HG03558 (cell line): ENCODE measurements around the gene GIT2.
"Not testable (repeated sequence)": the region's sequence is repeated elsewhere in the genome, so short reads cannot be mapped to it uniquely, and the experiment has no call there.

ENCODE experiments used
- ATAC-seq: cut with Tn5 transposase; IDR thresholded peaks from one replicate; pipeline ENCODE4 v1.9.1; 2021; ENCODE audit warnings: moderate number of reproducible peaks; ENCODE audit not compliant: unreplicated experiment; ENCODE audit errors: extremely low read depth

GIT2 gene

DNA sequence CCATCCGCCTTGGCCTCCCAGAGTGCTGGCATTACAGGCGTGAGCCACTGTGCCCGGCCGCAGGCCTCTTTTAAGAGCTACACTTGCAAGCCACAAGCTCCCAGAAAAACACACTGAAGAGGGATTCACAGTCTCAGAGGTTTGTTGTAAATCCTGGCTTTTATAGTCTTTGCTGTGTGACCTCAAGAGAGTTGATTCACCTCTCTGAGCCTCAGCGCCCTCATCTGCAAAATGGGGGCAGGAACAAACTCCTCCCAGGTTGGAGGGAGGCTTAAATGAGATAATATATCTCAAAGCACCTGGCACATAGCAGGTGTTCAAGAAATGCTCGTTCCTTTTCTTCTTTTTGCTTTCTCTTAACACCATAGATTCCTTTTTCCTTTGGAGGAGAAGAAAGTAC is 100.0 kb downstream of the GIT2 start:
- ATAC-seq, result no peak

DNA sequence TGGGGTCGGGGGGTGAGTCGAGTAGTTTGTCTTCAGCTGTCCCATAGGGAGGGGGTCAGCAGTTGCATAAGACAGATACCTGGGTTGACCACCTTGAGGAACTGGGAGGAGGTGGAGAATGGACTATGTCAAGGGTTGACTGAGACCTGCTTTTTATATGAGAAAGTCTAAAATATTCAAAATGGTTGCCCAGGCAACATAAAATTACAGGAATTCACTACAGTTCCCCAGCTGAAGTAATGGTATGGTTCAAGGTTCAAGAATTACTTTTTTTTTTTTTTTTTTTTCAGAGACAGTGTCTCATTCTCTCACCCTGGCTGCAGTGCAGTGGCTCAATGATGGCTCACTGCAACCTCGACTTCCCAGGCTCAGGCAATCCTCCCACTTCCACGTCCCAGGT is 101.2 kb downstream of the GIT2 start:
- no peak for ATAC-seq

DNA sequence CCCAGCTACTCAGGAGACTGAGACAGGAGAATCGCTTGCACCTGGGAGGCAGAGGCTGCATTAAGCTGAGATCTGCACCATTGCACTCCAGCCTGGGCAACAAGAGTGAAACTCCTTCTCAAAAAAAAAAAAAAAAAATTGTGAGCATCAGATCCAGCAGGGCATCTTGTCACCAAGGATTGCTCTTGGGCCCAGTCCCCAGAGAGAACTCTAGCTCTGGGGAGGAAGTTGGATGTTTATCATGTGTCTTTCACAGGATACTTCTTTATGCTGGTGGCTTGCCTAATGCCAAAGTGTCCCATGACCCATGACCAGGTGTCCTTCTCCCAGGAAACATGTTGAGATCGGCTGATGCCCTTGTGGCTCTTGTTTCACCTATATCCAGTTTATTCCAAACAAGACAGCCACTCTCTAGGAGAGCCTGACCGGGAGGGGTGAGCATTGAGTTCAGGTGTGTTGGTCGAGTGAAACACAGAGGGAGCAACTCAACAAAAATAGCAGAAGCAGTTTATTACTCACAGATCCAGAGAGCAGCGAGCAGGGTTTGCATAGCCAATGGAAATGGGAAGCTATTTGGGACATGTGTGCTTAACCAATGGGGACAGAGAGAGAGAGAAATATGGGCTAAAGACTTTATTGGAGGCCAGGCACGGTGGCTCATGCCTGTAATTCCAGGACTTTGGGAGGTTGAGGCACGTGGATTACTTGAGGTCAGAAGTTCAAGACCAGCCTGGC is 102.7 kb downstream of the GIT2 start:
- ATAC-seq, result no peak

DNA sequence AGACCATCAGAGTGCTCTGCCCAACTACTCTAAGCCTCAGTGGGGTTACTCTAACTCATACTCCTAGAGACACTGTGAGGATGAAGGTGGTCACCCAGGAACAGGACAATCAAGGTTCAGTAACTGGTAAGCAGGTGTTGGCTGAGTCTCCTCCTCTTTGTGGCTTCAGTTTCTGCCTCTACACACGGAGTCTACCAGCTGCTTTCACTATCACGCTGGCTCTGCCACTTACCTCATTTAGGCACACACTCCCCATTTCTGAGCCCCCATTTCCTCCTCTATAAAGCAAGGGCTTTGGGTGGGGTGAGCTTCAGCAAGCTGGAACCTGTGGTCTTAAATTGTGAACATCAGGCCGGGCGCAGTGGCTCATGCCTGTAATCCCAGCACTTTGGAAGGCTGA is 103.4 kb downstream of the GIT2 start:
- no peak for ATAC-seq

DNA sequence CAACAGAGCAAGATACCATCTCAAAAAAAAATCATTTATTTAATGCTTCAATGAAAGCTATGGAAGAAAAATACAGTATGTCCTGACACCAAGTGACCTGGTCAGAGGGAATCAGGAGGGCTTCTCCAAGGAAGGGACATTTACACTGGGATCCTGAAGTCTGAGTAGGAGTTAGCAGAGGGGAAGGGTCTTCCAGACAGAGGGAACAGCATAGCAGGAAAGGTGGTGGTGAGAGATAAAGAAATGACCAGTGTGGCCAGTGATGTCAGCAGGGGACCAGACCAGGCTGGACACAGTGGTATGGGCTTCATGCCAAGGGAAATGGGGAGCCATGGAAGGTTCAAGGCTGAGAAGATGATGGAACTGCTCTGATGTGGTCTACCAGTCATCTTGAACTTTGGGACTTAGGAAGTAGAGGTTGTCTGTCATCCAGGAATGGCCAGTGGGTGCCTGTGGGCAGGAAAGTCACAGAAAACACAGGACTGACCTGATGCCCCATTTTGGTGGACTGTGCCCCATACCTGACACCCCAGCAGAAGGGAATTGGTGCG is 103.9 kb downstream of the GIT2 start:
- no peak for ATAC-seq

DNA sequence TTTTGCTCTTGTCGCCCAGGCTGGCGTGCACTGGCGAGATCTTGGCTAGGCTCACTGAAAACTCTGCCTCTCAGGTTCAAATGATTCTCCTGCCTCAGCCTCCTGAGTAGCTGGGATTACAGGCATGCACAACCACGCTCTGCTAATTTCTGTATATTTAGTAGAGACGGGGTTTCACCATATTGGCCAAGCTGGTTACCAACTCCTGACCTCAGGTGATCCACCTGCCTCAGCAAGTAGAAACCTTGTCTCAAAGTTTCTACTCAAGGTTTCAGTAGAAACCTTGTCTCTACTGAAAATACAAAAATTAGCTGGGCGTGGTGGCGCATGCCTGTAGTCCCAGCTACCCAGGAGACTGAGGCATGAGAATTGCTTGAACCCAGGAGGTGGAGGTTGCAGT is 104.4 kb downstream of the GIT2 start:
- ATAC-seq, result not testable (repeated sequence)

DNA sequence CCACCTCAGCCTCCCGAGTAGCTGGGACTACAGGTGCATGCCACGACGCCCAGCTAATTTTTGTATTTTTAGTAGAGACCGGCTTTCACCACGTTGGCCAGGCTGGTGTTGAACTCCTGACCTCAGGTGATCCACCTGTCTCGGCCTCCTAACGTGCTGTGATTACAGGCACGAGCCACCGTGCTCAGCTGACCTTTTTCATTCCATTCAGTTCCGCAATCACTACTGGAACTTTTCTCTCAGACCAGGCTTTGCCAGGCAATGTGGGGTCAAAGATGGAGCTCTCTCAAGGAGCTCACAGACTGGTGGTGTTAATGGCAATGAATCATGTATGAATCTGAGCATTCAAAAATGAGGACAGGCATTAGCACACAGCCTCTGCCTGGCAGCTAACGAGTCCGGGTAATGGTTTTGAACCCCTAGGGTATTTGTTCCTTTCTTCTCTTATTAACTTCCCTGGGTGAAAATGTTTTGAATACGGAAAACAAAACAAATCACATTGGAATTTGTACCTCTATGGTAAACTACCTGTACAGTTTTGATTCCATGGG is 105.5 kb downstream of the GIT2 start:
- no peak for ATAC-seq

DNA sequence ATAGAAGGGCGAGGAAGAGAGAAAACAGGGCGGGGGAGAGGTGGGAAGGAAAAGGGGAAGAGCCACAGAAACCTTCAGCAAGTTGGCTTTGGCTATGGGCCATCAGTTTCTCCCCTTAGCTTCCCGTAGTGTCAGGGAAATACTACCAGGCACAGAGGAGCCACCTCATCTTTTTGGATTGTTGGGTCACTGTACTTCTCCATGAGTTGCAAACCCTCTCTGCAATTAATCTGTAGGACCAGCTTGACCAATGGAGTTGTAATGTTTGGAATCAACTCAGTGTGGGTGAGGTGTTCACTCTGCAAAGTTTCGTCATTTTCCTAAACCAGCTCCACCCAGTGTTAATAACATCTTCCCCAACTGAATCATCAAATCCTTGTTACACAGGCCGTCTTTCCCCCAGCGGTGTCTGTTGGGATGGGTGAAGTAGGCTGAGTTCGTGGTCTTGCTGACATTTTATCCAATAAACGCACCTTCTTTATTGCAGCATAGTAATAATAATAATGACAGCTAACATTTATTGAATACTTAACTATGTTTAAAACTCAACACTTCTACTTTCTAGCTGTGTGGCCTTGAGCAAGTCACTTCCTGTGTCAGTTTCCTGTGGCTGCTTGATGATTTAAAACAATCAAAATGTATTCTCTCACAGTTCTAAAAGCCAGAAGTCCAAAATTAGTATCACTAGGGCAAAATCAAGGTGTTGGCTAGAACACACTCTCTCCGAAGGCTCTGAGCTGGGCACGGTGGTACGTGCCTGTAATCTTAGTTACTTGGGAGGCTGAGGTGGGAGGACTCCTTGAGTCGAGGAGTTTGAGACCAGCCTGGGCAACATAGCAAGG is 107.8 kb downstream of the GIT2 start:
- ATAC-seq, result no peak

DNA sequence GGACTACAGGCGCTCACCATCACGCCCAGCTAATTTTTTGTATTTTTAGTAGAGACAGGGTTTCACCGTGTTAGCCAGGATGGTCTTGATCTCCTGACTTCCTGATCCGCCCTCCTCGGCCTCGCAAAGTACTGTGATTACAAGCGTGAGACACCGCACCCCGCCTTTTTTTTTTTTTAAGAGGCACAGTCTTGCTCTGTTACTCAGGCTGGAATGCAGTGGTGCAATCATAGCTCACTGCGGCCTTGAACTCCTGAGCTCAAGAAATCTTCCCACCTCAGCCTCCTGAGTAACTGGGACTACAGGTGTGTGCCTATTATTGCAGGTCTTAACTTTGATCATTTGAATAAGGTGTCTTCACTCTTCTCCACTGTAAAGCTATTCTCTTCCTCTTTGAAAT is 110.6 kb downstream of the GIT2 start:
- no peak for ATAC-seq

DNA sequence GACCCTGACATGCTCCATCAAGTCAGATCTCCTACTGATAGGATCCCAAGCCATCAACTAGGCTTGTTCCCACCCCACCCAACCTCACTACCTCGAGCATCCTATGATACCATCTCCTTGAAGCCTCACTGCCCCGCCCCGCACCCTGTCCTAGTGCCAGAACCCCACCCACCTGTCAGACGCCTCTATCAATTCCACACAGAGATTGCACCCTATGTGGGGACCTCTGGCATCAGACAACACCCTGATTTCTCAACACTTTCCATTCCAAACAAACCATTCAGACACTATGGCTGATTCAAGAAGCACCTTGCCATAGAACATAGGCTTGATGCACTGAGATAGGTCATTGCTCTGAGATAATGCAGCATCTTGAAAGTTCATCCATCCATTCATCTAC is 112.7 kb downstream of the GIT2 start:
- no peak for ATAC-seq

DNA sequence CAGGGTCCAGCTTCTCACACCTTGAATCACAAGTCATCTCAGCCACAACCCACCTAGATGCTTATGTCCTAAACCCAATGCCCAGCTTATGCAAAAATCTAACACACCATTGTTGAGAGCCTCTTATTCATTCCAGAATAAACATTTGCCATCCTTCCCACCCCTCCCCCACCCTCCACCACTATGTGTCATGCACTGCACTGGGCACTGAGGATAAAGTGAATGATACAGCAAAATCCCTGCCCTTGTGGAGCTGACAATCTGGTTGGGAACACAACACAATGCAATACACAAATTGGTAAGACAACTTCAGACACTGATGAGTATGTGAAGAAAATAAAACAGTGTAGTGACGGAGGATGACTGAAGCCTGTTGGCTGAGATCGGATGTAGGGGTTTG is 114.4 kb downstream of the GIT2 start:
- ATAC-seq, result no peak

DNA sequence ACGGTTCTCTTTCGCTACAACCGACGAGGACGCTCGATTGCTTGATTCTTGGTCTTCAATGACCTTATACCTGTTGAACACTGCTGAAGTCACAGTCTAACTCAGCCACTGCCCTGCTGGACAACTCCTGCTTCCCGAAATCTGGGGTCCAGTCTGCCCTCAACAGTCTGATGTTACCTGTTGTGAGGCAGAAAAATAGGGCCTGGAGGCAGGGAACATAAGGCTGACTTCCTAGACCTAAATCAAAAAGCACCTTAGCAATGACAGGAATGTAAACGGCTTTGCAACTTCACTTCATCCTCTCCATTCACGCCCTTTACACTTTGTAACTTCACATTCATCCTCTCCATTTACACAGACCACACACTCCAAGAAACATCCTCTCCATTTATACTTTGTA is 115.2 kb downstream of the GIT2 start:
- ATAC-seq, result no peak

DNA sequence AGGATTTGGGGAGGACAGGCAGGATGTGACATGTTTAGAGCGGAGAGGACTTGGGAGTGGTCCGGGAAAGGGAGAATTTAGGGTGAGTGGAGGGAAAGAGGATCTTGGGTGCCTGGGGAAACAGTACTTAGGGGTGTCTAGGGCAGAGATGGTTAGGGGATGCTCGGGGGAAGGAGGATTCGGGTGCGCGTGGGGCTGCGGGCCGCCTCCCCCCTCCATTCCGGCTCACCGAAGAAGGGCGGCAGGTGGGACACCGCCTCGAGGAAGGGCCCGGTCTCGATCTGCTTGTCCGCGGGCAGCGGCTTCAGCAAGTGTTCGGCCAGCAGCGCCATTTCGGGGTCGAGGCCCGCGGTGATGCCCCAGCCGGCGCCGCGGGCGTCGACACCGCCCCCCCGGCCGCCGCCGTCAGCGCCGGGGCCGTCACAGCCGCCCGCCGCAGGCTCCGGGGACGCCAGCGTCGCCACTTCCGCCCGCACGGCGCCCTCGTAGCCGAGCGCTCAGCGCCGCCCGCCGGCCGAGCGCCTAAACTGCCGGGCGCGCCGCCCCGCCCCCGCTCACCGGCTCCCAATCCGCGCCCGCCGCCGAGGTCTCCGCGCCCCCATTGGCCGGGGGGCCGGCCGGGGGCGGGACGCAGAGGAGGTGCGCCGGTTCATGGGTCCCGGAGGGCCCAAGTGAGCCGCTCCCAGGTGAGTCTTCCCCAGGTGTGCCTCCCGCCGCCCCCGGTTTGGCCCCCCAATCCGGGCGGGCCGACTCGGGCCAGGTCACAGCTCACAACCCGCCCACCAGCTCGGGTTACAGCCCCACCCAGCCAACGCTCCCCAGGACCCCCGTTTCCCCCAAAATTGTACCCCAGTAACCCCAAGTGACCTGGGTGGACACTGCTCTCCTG is 115.9 kb downstream of the GIT2 start, which contains the start of gene GLTP:
GLTP (minus strand) TSS at position 499 of the 889 bp plus-strand sequence; CDS start at position 332, 167 bp downstream.
- peak; percentile 87 for ATAC-seq
